GM20431 (cell line): ENCODE results near the gene CHI3L1.

Experiments used
- in situ Hi-C: fragments of 300-500 bp; cut with MseI, MboI; formaldehyde crosslinking; loops from one replicate; pipeline ENCODE4 v1.15.0; 2020; ENCODE audit warnings: low sequenced_read_pairs; ENCODE audit not compliant: unreplicated experiment

The CHI3L1 gene

GRCh38 chr1:203171341-203172183 lies 14.9 kb downstream of the CHI3L1 start:
- in situ Hi-C loops, result no loop called here

DNA sequence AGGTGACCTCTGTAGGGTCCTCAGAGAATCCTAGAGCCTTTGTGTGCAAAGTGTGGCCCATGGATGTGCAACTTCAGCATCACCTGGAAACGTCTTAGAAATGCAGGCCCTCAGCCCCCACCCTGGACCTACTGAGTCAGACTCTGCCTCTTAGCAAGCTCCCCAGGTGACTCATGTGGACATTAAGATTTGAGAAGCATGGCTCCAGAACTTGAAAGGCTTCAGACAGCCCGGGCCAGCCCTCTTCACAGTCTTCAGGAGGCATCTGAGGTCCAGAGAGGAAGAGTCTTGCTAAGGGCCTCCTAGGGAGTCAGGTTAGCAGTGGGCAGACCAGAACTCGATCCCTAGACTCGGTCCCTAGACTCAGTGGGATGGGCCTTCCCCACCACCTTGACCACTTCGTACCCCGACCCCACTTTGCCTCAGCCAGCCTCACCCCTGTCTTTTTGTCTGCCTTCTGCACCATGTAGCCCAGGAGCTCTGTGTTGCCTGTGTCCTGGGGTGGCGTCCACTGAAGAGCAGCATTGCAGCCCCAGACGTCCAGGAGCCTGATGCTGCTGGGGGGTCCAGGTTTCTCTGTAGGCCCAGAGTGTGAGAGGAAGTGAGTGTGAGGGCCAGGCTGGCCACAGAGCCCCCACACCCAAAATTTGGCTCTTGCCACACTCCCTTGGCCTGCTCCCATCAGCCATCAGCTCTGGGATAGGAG lies 15.7 kb downstream of the CHI3L1 start:
- in situ Hi-C loops, result no loop called here

GRCh38 chr1:203169770-203170520 lies 16.6 kb downstream of the CHI3L1 start:
- in situ Hi-C loops, result no loop called here

DNA sequence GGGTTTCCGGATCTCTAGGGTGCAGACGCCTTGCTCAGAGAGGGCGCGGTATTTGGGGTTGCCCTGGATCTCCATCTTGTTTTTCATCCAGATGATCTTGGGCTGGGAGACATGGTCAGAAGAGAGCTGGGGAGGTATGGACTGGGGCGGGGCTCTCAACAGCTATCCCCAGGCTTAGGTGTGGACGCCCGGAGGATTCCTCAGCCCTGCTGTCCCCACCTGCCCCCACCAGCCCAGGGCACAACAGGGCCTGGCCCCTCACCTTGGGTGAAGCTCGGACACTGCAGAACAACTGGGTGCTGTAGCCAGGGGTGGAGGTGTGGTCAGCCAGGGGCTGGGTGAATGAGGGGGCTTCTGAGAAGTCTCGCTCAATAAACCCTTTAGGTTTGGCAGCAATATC lies 17.5 kb downstream of the CHI3L1 start:
- in situ Hi-C loops, result no loop called here

GRCh38 chr1:203168256-203168786 lies 18.2 kb downstream of the CHI3L1 start:
- in situ Hi-C loops, result no loop called here

DNA sequence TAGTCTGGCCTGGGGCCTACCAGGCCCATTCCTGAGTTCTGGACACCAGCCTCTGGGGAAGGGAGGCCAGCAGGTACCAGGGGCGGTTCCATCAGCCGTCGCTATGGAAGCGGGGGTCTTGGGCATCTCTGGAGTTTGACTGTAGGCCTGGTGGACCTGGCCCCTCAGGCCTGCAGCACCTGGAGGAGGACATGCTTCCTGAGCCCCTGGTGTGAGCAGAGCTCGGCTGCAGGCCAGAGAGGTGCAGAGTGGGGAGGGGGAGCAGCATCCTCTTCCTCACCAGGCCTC lies 18.6 kb downstream of the CHI3L1 start:
- in situ Hi-C loops, result no loop called here

- in situ Hi-C loops, result no loop called here
These were observed 19.2 kb downstream of the CHI3L1 start for GRCh38 chr1:203167026-203167912.

DNA sequence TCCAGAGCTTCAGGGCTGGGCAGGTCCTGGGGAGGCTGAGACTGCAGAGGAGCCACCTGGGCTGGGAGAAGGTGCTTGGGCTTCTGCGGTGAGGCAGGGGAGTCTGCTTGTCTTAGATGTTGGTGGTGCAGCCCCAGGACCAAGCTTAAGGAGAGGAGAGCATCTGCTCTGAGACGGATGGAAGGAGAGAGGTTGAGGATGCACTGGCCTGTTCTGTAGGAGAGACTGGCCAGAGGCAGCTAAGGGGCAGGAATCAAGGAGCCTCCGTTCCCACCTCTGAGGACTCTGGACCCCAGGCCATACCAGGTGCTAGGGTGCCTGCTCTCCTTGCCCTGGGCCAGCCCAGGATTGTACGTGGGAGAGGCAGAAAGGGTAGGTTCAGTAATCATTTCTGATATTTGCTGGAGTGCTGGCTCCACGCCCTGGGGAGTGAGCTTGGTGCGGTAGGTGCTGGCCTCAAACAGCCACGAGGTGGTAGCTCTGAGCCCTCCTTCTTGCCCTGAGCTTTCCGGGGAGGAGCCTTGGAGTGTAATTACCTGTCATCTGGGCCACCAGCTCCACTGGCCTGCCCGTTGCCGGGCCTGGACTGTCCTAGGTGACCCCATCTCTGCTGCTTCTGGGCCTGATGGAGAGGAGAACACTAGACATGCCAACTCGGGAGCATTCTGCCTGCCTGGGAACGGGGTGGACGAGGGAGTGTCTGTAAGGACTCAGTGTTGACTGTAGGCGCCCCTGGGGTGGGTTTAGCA lies 20.1 kb downstream of the CHI3L1 start:
- in situ Hi-C loops, result no loop called here

- in situ Hi-C loops, result no loop called here
These were observed 20.7 kb downstream of the CHI3L1 start for GRCh38 chr1:203165800-203166161.

DNA sequence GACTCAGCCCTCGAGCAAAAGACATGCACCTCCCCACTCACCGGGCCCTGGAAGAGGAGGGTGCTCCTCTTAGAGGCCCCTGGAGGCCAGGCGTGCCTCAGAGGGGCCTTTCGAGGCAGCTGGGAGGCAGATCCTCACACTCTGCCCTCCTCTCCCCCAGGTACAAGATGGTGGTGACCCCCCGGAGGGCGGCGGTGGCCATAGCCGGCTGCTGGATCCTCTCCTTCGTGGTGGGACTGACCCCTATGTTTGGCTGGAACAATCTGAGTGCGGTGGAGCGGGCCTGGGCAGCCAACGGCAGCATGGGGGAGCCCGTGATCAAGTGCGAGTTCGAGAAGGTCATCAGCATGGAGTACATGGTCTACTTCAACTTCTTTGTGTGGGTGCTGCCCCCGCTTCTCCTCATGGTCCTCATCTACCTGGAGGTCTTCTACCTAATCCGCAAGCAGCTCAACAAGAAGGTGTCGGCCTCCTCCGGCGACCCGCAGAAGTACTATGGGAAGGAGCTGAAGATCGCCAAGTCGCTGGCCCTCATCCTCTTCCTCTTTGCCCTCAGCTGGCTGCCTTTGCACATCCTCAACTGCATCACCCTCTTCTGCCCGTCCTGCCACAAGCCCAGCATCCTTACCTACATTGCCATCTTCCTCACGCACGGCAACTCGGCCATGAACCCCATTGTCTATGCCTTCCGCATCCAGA lies 21.3 kb downstream of the CHI3L1 start:
- in situ Hi-C loops, result no loop called here

- in situ Hi-C loops, result no loop called here
These were observed 22.4 kb downstream of the CHI3L1 start for GRCh38 chr1:203163891-203164635.

DNA sequence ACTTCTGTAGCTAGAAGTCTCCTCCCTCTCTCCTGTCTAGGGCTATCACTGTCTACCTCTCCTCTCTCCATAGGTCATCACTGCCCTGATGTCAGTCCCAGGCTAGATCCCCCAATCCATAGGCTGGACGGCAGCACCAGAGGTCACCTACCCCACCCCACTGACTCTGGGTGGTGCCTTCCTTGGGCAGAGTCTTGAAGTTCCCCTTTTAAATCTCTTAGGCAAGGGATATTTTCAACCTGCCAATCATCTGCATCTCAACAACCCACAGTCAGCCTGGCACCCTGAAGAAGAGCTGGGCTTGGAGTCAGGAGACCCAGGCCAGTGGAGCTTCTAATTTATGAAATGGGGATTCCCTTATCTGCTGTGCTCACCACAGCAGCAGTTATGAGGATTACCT lies 24.1 kb downstream of the CHI3L1 start:
- in situ Hi-C loops, result no loop called here

DNA sequence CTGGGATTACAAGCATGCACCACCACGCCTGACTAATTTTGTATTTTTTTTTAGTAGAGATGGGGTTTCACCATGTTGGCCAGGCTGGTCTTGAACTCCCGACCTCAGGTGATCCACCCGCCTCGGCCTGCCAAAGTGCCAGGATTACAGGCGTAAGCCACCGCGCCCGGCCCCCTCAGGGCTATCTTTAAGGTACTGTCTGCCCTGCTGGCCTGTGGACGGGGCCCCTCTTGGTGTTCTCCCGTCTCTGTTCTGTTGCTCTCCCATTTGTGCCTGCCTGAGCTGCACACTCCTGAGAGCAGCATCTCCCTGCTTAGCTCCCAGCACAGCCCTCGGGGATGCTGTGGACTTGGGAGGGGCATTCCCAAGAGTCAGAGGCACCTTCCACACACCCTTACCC lies 24.8 kb downstream of the CHI3L1 start:
- in situ Hi-C loops, result no loop called here

- in situ Hi-C loops, result no loop called here
These were observed 25.3 kb downstream of the CHI3L1 start for GRCh38 chr1:203161175-203161574.

- in situ Hi-C loops, result no loop called here
These were observed 26.7 kb downstream of the CHI3L1 start for GRCh38 chr1:203159844-203160243.

GRCh38 chr1:203158960-203159665 lies 27.4 kb downstream of the CHI3L1 start:
- in situ Hi-C loops, result no loop called here

- in situ Hi-C loops, result no loop called here
These were observed 28.1 kb downstream of the CHI3L1 start for GRCh38 chr1:203158423-203158822.
